GM23248 (cell line): ENCODE data around the gene EEF2KMT.

Source experiments
- EZH2 ChIP-seq: fragments of 200-600 bp; sonication (generic); IDR thresholded peaks from 2 replicates; pipeline ENCODE4 v1.6.1; 2018; ENCODE audit warnings: antibody characterized with exemption, mild to moderate bottlenecking; ENCODE audit not compliant: insufficient read depth, poor library complexity, severe bottlenecking
- EZH2phosphoT487 ChIP-seq: fragments of 200-600 bp; sonication (generic); IDR thresholded peaks from 2 replicates; pipeline ENCODE4 v1.6.1; 2018; ENCODE audit warnings: antibody characterized with exemption, moderate library complexity, mild to moderate bottlenecking, low read depth; ENCODE audit not compliant: insufficient read depth

GRCh38 chr16:5056352-5056751, 41.2 kb downstream of the EEF2KMT start:
- TF ChIP-seq EZH2 (no peak), EZH2phosphoT487 (no peak)
